IMR-90 (cell line): ENCODE measurements around the gene ZBTB48. TPM values are rescaled to one million over a fixed set of nuclear protein-coding genes. Genes with fewer than 3 reads are reported as not detected.

Experiments used
- ATAC-seq: fragments of 200-7000 bp; cut with Tn5 transposase; 2 replicates; pipeline ENCODE4 v1.9.1; 2020; ENCODE audit warnings: low read depth, mild to moderate bottlenecking, moderate library complexity
- BruUV-seq: library from RNA; stranded (reverse); fragments of 400-500 nt; replicated peaks from 2 replicates; lab custom pipeline; 2021; lab: Mats Ljungman, UMichigan
- CTCF ChIA-PET: fragments of 300-600 bp; formaldehyde crosslinking; extraction: SDS; loops from one replicate; lab custom pipeline; 2021; ENCODE audit warnings: antibody characterized with exemption; lab: Yijun Ruan, JAX
- POLR2A ChIA-PET: fragments of 300-600 bp; sonication (Branson Sonifier 250); formaldehyde crosslinking; loops from one replicate; lab custom pipeline; 2022; ENCODE audit warnings: antibody characterized with exemption; ENCODE audit not compliant: unreplicated experiment; lab: Charles Lee
- DNase-seq: peaks from one replicate; pipeline ENCODE4 v3.0.0; 2013
- H2AFZ ChIP-seq: replicated peaks from 2 replicates; pipeline ENCODE3; 2013; ENCODE audit warnings: low read length, mild to moderate bottlenecking; ENCODE audit not compliant: poor library complexity
- H2AK5ac ChIP-seq: 2 replicates; pipeline ENCODE4 v1.6.1; 2013; ENCODE audit warnings: low read depth, low read length, inconsistent platforms
- H2AK9ac ChIP-seq: replicated peaks from 2 replicates; pipeline ENCODE3; 2013; ENCODE audit warnings: mild to moderate bottlenecking, low read depth, low read length, moderate library complexity; ENCODE audit not compliant: poor library complexity
- H2BK120ac ChIP-seq: 2 replicates; pipeline ENCODE4 v1.6.1; 2013; ENCODE audit warnings: low read depth, low read length, inconsistent platforms
- H2BK15ac ChIP-seq: 3 replicates; pipeline ENCODE4 v1.6.1; 2013; ENCODE audit warnings: low read depth, low read length, inconsistent platforms
- H2BK20ac ChIP-seq: 2 replicates; pipeline ENCODE4 v1.6.1; 2013; ENCODE audit warnings: low read depth, mild to moderate bottlenecking, inconsistent platforms, low read length, moderate library complexity
- H2BK5ac ChIP-seq: 2 replicates; pipeline ENCODE4 v1.6.1; 2013; ENCODE audit warnings: mild to moderate bottlenecking, low read depth, low read length, inconsistent platforms; ENCODE audit not compliant: poor library complexity, severe bottlenecking
- H3K14ac ChIP-seq: replicated peaks from 2 replicates; pipeline ENCODE4 v1.6.1; 2013; ENCODE audit warnings: low read depth, low read length, inconsistent platforms
- H3K18ac ChIP-seq: 2 replicates; pipeline ENCODE4 v1.6.1; 2013; ENCODE audit warnings: low read depth, low read length, control low read depth
- H3K23ac ChIP-seq: 2 replicates; pipeline ENCODE4 v1.6.1; 2013; ENCODE audit warnings: low read depth, low read length, inconsistent platforms
- H3K27ac ChIP-seq: 2 replicates; pipeline ENCODE4 v1.5.1; 2013; ENCODE audit warnings: mild to moderate bottlenecking, control low read depth, low read length; ENCODE audit not compliant: insufficient read depth
- H3K27me3 ChIP-seq: 2 replicates; pipeline ENCODE4 v1.6.1; 2013; ENCODE audit warnings: low read length; ENCODE audit not compliant: control insufficient read depth, insufficient read depth
- H3K36me3 ChIP-seq: 2 replicates; pipeline ENCODE4 v1.6.1; 2013; ENCODE audit warnings: low read length, mixed read lengths; ENCODE audit not compliant: control insufficient read depth, insufficient read depth
- H3K4ac ChIP-seq: 2 replicates; pipeline ENCODE4 v1.6.1; 2013; ENCODE audit warnings: low read depth, low read length, inconsistent platforms
- H3K4me1 ChIP-seq: 2 replicates; pipeline ENCODE4 v1.6.1; 2013; ENCODE audit warnings: low read length, mixed read lengths; ENCODE audit not compliant: control insufficient read depth, insufficient read depth
- H3K4me2 ChIP-seq: 2 replicates; pipeline ENCODE4 v1.6.1; 2013; ENCODE audit warnings: low read depth, mild to moderate bottlenecking, control low read depth, low read length, moderate library complexity
- H3K4me3 ChIP-seq: 2 replicates; pipeline ENCODE4 v1.5.1; 2013; ENCODE audit warnings: low read depth, mild to moderate bottlenecking, control low read depth, low read length, moderate library complexity; ENCODE audit not compliant: insufficient read depth
- H3K56ac ChIP-seq: 2 replicates; pipeline ENCODE4 v1.6.1; 2013; ENCODE audit warnings: low read length, inconsistent platforms; ENCODE audit not compliant: insufficient read depth; ENCODE audit errors: extremely low read depth
- H3K79me1 ChIP-seq, 2 experiments: 2 replicates each; pipeline ENCODE4 v1.6.1; 2013; ENCODE audit warnings: low read length in 2 of 2, inconsistent platforms in 1 of 2, low read depth in 1 of 2
- H3K9ac ChIP-seq: 2 replicates; pipeline ENCODE4 v1.6.1; 2013; ENCODE audit warnings: low read depth, low read length, control low read depth
- H3K9me1 ChIP-seq: 2 replicates; pipeline ENCODE4 v1.6.1; 2013; ENCODE audit warnings: low read length, inconsistent platforms; ENCODE audit not compliant: insufficient read depth
- H3K9me3 ChIP-seq: 2 replicates; pipeline ENCODE4 v1.6.1; 2013; ENCODE audit warnings: low read length; ENCODE audit not compliant: control insufficient read depth, insufficient read depth
- H4K20me1 ChIP-seq: 2 replicates; pipeline ENCODE4 v1.6.1; 2013; ENCODE audit warnings: low read length, inconsistent platforms; ENCODE audit not compliant: insufficient read depth
- H4K5ac ChIP-seq: 2 replicates; pipeline ENCODE4 v1.6.1; 2013; ENCODE audit warnings: mild to moderate bottlenecking, low read depth, low read length, control low read depth
- H4K8ac ChIP-seq, 2 experiments: 2 replicates each; pipeline ENCODE4 v1.6.1; 2013; ENCODE audit warnings: low read depth in 2 of 2, low read length in 2 of 2, control low read depth in 1 of 2, inconsistent platforms in 1 of 2
- H4K91ac ChIP-seq: 2 replicates; pipeline ENCODE4 v1.6.1; 2013; ENCODE audit warnings: low read depth, low read length, inconsistent platforms; ENCODE audit not compliant: insufficient read depth
- BHLHE40 ChIP-seq: fragments of 150-350 bp; IDR thresholded peaks from 2 replicates; pipeline ENCODE4 v1.6.1; 2016; ENCODE audit warnings: mild to moderate bottlenecking, low read depth, low read length
- NFE2L2 ChIP-seq: fragments of 150-350 bp; IDR thresholded peaks from 2 replicates; pipeline ENCODE4 v1.6.1; 2016; ENCODE audit warnings: low read depth, mild to moderate bottlenecking, low read length
- WGBS, 2 experiments: methylation state at CpG; one replicate each; pipeline versions ENCODE4 v1.1.5 to v1.1.7; 2013; ENCODE audit warnings: missing lambda C conversion rate in 2 of 2; ENCODE audit not compliant: insufficient read length in 1 of 2; ENCODE audit errors: extremely low coverage in 2 of 2; 5-methylcytosine and 5-hydroxymethylcytosine counted together
- dilution Hi-C: fragments of 300-500 bp; cut with HindIII; formaldehyde crosslinking; loops from one replicate; pipeline ENCODE4 v1.14.3; 2018; ENCODE audit warnings: low sequenced_read_pairs; ENCODE audit not compliant: unreplicated experiment
- in situ Hi-C: fragments of 300-500 bp; cut with MboI; formaldehyde crosslinking; loops from 3 replicates; pipeline ENCODE4 v1.14.3; 2019; ENCODE audit warnings: low sequenced_read_pairs, inconsistent platforms, mixed read lengths
- intact Hi-C: fragments of 100-400 bp; cut with micrococcal nuclease; formaldehyde crosslinking; loops from 2 replicates; pipeline ENCODE4 v1.10.0; 2022
- polyA plus RNA-seq, 3 experiments: library from polyadenylated mRNA; depleted of rRNA; stranded (reverse); fragments of >200 nt; gene quantifications; 2 replicates each; pipeline ENCODE4 v1.2.3, GENCODE V29; 2012; ENCODE audit warnings: low replicate concordance in 1 of 3
- total RNA-seq: library from RNA; depleted of rRNA; stranded (reverse); fragments of >200 nt; gene quantifications from 2 replicates; pipeline ENCODE4 v1.2.3, GENCODE V29; 2012

The ZBTB48 gene
- total and polyA plus RNA-seq, 2 of the 4 experiments (the other 2 are of a cell fraction): 9.3 to 17.5 TPM

DNA sequence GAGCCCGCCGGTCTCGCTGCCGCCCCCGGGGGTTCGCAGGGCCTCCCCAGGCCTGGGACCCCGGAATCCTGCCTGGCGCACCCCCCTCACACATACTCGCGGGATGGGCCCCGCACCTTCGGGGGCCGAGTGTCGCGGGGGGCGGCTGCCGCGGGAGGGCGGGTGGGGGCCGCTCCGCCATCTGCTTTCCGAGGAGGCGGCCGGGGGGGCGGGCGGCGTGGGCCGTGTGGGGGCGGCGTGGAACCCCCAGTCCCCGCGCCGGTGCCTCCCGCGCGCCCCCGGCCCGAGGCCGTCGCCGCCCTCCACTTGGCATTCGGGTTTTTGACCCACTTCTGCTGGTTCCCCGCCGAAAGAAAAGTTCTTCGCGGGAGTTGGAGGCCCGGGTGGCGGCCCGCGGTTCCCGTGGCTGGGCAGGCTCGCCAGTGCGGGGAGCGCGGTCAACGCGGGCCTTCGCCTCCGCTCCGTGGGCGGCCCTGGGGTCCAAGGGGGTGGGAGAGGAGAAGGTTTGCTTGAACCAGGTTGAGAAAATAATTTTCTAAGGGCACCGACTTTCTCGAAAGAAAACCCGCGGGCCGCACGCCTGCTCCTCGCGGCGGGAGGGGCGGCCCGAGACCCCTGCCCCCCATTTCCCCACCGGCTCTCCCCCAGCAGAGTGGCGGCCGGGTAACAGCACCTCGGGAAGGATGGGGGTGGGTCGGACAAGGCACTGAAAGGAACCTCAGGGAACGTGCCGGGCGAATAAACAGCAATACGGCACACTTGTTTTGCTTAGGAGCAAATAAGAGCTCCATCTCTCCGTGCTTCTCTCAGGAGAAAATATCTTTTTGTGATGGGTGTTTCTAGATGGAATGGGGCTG, 35.4 kb downstream of the ZBTB48 start:
- no peak for DNase-seq
- no peak overlapping the region for H4K5ac ChIP-seq
- no peak for ATAC-seq
- H3K18ac ChIP-seq: peak overlapping the region; percentile 52; the same call in 1 of the 2 replicates
- no peak overlapping the region for H2BK20ac ChIP-seq
- peaks cover 18% of the 10 kb centered on the region for H3K36me3 ChIP-seq
- dilution Hi-C loops (no loop called here), intact Hi-C loops (no loop called here), in situ Hi-C loops (no loop called here)
- 0 out of 2 replicates have a peak overlapping the region, but pooled peaks have one; percentile 48 for H3K4ac ChIP-seq
- no peaks in the 10 kb centered on the region for H3K9me3 ChIP-seq
- peaks cover 3% of the 10 kb centered on the region; the same call in 1 of the 2 replicates for H3K4me1 ChIP-seq
- H3K4me3 ChIP-seq: peak overlapping the region; percentile 97
- H3K4me2 ChIP-seq: peak overlapping the region; percentile 91
- peak overlapping the region in 1 of 2 experiments; percentile 2; a peak in 1 of 4 replicates for H4K8ac ChIP-seq
- peak overlapping the region; percentile 95 for H2AK9ac ChIP-seq
- TF ChIP-seq BHLHE40 (peak; percentile 37; the same call in 1 of the 2 replicates), NFE2L2 (no peak)
- POLR2A ChIA-PET: no interaction called here
- no peak overlapping the region; the same call in 1 of the 2 replicates for H2AK5ac ChIP-seq
- H3K9ac ChIP-seq: peak overlapping the region; percentile 85
- H3K14ac ChIP-seq: peak overlapping the region; percentile 10; the same call in 1 of the 2 replicates
- H2AFZ ChIP-seq: peak overlapping the region; percentile 82
- no peak overlapping the region; the same call in 1 of the 2 replicates for H2BK120ac ChIP-seq
- H3K27ac ChIP-seq: peak overlapping the region; percentile 65
- H3K9me1 ChIP-seq: no peaks in the 10 kb centered on the region; the same call in 1 of the 2 replicates
- no peak overlapping the region for H2BK15ac ChIP-seq
- H4K20me1 ChIP-seq: peaks cover 39% of the 10 kb centered on the region
- no peak overlapping the region for H2BK5ac ChIP-seq
- 1% methylated on average over 18 of the region's 82 CpGs; no CpG with 5 or more reads in 1 of the 2 experiments for WGBS, 2 experiments
- CTCF ChIA-PET: no interaction called here
- no TSS peak for BruUV-seq
- no peaks in the 10 kb centered on the region for H3K27me3 ChIP-seq
- no peak overlapping the region for H3K56ac ChIP-seq
- H3K79me1 ChIP-seq: peaks cover 29 to 55% of the 10 kb centered on the region in 2 experiments
- H3K23ac ChIP-seq: peak overlapping the region; percentile 69; the same call in 1 of the 2 replicates
- no peak overlapping the region for H4K91ac ChIP-seq
